HPDE6-E6E7 (cell line): ENCODE results near the gene FCF1.
A peak's percentile ranks its signal among the peaks of the same experiment; 100 is the strongest.

Experiments
- DNase-seq: peaks from one replicate; pipeline ENCODE4 v3.0.0; 2011; ENCODE audit warnings: missing footprints; ENCODE audit errors: extremely low spot score

Gene FCF1

DNA sequence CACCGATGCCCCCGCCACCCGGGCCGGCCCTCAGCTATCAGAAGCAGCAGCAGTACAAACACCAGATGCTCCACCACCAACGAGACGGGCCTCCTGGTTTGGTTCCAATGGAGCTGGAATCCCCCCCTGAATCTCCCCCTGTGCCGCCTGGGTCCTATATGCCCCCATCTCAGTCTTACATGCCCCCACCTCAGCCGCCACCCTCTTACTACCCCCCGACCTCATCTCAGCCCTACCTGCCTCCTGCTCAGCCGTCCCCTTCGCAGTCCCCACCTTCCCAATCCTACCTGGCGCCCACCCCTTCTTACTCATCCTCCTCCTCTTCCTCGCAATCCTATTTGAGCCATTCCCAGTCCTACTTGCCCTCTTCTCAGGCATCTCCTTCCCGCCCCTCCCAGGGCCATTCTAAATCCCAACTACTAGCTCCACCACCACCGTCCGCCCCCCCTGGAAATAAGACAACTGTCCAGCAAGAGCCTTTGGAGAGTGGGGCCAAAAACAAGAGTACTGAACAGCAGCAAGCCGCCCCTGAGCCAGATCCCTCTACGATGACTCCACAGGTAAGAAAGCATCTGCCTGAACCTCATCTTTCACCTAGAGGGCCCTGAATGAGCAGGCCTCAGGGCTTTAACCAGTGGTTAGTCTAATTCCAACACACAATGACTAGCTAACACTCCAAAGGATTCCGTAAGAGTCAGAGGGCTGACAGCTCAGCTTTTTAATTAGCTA lies 51.0 kb downstream of the FCF1 start:
- peak; percentile 26 for DNase-seq

DNA sequence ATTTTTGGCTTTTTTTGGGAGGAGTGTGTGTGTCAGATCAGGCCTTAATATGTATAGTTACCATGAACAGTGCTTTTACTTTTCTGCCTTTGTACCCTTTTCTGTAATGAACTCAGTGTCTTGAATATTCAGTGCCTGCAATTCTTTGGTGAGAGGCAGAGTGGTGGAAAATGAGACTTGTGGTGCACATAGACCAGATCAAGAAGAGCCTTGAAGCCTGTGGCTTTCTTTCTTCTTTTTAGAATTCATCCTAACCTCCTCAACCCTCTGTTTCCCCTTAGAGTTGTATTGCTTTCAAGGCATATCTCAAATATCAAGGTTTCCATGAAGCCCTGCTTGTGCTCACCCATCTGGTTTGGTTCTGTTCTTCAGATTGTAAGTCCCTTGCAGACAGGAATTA lies 52.8 kb downstream of the FCF1 start:
- no peak for DNase-seq

DNA sequence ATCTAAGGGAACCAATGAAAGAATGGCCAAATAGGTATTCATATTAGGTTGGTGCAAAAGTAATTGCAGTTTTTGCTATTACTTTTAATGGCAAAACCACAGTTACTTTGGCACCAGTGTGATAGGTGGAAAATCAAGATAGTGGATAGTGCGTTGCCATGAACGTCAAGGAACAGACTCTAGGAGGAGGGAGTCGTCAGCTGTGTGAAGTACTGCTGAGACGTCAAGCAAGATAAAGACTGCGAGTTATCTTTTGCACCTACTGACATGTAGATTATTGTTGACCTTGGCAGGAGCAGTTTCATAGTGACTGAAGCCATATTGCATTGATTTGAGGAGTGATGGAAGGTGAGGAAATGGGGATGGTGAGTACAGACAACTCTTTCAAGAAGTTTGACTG lies 58.5 kb downstream of the FCF1 start:
- DNase-seq, result no peak

GRCh38 chr14:74784634-74785033 lies 71.7 kb downstream of the FCF1 start:
- no peak for DNase-seq

DNA sequence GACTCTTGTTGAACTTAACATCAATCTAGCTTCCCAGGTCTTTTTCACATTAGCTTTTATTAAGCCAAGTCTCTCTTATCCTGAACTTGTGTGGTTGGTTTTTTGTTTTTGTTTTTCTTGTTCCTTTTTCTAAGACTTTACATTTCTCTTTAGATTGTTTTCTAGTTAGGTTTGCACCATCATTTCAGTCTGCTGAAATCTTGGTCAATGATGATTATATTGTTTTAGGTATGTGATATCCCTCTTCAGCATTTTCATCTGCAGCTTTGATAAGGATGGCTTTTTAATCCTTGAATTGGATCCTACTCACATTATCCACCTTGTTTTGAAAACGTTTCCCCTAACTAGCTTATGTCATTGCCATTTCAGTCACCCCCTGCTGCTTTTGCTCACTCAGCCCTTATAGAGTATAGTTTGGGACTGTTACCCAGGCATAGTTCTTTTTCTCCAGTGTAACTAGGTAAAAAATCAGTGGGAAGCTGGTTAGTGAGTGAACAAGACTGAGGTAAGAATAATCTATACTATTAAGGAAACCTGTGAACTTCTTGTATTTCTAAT lies 72.2 kb downstream of the FCF1 start:
- no peak for DNase-seq

DNA sequence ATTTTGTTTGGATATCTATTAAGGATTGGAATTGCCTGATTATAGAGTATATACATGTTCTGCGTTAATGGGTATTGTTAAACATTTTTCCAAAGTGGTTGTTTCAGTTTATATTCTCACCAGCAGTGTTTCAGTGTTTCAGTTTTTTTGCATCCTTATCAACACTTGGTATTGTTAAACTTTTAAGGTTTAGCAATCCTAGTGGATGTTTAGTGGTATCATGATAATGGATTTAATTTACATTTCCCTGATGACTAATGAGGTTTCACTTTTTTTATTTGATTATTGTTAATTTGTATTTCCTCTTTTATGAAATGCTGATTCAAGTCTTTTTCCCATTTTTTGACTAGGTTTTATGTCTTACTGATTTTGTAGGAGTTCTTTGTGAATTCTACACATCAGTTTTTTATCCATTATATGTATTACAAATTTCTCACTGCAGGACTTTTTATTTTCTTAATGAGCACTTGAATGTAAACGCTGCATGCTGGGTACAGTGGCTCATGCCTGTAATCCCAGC lies 73.9 kb downstream of the FCF1 start:
- DNase-seq, result no peak
